Activated CD4-positive, alpha-beta memory T cell treated with anti-CD3 and anti-CD28 coated beads, Interleukin-2, amount 10 ng/mL, durations not matched to agents 7 days and 5 days (primary cell): ENCODE measurements around the gene NKX2-3. TPM values are rescaled to one million over a fixed set of nuclear protein-coding genes. Genes with fewer than 3 reads are reported as not detected.

ENCODE experiments used
- total RNA-seq, 2 experiments: library from RNA; stranded (reverse); gene quantifications; one replicate each; pipeline ENCODE4 v1.2.3, GENCODE V29; 2021

Gene NKX2-3
- total RNA-seq, 2 experiments from 2014 or later, result not detected

Other genes with a start within 250 kb of the NKX2-3 start
- under 1 TPM; 0.08 TPM for gene CNNM1, start 203.6 kb upstream of the NKX2-3 start, total RNA-seq
- 10 to 100 TPM; 36.0 to 36.9 TPM for gene GOT1, start 102.3 kb upstream of the NKX2-3 start, total RNA-seq
- 10 to 100 TPM; 66.7 to 67.9 TPM for gene SLC25A28, start 87.5 kb downstream of the NKX2-3 start, total RNA-seq
- 1 to 10 TPM; 4.1 to 4.3 TPM for gene ENTPD7, start 126.6 kb downstream of the NKX2-3 start, total RNA-seq
- gene COX15, start 199.2 kb downstream of the NKX2-3 start, total RNA-seq, result 10 to 100 TPM; 38.5 to 39.0 TPM
- gene CUTC, start 199.3 kb downstream of the NKX2-3 start, total RNA-seq, result 10 to 100 TPM; 25.6 to 28.2 TPM
- gene ABCC2, start 249.7 kb downstream of the NKX2-3 start, total RNA-seq, result under 1 TPM; 0.73 to 0.95 TPM